ENCODE measurements around the gene MINDY2. TPM values are rescaled to one million over a fixed set of nuclear protein-coding genes. Genes with fewer than 3 reads are reported as not detected.

The MINDY2 gene
- total RNA-seq, 1 donor from 2014 or later: 32.9 TPM

DNA sequence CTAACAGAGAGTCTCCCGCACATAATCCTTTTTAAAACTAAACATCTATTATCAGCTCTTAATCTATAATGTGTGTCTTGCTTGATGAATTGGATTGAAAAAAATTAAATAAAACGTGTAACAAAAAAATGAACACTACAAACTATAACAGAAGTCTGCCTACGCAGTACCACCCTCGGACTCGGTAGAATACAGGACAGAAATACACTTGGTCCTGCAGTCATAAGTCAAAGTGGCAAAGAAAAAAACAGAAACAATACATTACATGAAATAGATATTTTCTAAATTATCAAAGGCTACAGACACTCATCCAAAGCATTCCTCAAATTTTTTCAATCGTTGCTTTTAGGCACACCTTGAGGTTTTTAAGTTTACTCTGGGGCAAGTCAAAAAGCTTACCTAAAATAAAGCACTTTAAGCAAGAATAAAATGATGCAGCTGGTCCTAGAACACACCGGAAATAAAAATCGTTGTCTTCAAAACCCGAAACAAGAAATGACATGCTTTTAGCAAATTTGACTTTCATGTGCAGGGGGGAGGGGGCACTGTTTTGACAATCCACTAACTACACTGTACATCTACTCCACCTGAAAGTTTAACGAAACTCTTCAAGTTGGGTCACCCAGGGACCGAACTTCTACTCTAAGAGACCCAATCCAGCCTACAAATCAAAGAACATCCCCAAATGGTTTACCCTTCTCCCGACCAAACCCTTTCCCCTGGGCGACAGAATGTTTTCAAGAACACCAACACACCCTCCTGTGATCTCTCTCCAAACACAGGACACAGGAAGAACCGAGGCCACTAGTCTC lies 22.9 kb upstream of the MINDY2 start:
- TF ChIP-seq, protein P1, sequence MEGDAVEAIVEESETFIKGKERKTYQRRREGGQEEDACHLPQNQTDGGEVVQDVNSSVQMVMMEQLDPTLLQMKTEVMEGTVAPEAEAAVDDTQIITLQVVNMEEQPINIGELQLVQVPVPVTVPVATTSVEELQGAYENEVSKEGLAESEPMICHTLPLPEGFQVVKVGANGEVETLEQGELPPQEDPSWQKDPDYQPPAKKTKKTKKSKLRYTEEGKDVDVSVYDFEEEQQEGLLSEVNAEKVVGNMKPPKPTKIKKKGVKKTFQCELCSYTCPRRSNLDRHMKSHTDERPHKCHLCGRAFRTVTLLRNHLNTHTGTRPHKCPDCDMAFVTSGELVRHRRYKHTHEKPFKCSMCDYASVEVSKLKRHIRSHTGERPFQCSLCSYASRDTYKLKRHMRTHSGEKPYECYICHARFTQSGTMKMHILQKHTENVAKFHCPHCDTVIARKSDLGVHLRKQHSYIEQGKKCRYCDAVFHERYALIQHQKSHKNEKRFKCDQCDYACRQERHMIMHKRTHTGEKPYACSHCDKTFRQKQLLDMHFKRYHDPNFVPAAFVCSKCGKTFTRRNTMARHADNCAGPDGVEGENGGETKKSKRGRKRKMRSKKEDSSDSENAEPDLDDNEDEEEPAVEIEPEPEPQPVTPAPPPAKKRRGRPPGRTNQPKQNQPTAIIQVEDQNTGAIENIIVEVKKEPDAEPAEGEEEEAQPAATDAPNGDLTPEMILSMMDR (IDR thresholded peaks at IDR 0.05): no peak
- Histone ChIP-seq H3K4me1 (peaks cover 27% of the 10 kb centered on the region), H3K27ac (peak overlapping the region; percentile 95), H3K27me3 (ENCODE audit: low read depth) (no peaks in the 10 kb centered on the region), H3K4me3 (peak overlapping the region; percentile 87), H3K9me3 (no peaks in the 10 kb centered on the region), H3K36me3 (no peaks in the 10 kb centered on the region)
- DNase-seq: no peak
- intact Hi-C loops (cut with DNase I): no loop called here
- no peak for ATAC-seq

DNA sequence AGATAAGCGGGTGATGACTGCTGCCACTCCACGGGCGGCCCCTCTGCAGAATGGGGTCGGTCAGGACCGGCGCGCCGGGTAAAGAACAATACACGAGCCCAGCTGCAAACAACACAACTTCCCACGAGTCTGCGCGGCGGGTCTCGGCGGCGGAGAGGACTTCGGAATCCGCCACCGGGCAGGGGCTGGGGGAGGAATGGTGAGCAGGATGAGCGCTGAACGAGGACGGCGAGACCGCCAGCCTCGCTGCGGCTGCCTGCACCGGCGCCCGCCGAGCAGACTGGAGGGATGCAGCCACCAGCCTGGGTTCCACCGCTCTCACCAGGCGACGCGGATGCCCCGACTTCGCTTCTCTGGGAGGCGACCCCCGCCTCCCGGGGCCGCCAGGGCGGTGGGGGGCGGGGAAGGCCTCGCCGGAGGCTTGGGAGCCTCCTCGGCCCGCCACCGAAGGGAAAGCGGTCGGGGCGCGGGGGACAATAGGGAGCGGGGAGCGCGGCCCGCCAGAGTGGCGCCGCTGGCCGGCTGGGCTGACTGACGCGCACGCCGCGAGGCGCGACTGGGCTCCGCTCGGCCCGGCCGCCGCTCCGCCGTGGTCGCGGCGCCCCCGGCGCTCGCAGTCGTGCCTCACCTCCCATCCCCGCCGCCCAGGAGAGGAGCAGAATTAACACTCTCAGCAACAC lies 22.1 kb upstream of the MINDY2 start:
- H3K27ac ChIP-seq: peak overlapping the region; percentile 95
- DNase-seq (peak; percentile 70), ATAC-seq (peak; percentile 63 to 72)
- intact Hi-C loops (cut with DNase I): no loop called here
- no peaks in the 10 kb centered on the region for H3K9me3 ChIP-seq
- peak overlapping the region; percentile 87 for H3K4me3 ChIP-seq
- H3K4me1 ChIP-seq: peaks cover 26% of the 10 kb centered on the region
- TF ChIP-seq, protein P1 (IDR thresholded peaks at IDR 0.05): no peak
- no peaks in the 10 kb centered on the region for H3K36me3 ChIP-seq
- no peaks in the 10 kb centered on the region for H3K27me3 ChIP-seq (ENCODE audit: low read depth)

DNA sequence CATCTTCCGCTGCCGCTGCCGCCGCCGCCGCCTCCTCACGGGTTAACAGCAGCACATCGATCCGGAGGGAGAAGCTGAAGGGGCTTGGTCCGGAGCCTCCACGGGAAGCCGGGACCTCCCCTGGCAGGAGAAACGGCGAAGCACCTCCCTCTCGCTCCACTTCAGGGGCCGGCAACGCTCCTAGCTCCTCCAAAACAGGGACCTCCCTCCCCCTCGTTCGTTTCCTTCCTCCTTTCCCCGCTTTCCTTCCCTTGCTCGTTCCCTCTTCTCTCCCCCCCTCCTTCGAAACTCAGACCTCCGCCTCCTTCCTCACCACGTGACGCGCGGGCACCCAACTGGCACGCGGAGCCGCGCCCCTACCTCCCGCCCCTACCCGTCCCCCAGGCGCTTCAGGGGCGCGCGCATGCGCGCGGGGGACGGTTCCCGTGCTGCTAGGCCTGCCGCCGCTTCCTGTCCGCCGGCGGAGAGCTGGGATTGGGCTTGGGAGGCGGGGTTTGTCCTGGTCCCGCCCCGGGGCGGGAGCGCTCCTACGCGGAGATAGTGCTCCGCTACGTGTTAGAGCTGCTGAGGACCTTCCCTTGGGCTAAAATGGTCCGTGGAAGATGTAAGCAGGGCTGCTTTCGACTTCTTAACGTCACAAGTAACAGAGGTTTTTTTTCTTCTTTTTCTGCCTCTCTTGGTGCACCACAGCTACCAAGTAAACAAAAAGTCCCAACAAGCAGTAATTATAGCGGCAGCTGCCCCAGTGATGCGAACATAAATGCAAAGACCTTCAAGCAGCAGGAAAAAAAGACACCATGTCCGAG lies 21.4 kb upstream of the MINDY2 start, which contains the start of gene ADAM10:
ADAM10 (minus strand) TSS at position 176 of the 806 bp plus-strand sequence; CDS start at position 3, 173 bp downstream.
- ATAC-seq (peak; percentile 98 to 99), DNase-seq (peak; percentile 100)
- H3K9me3 ChIP-seq: no peaks in the 10 kb centered on the region
- H3K27me3 ChIP-seq (ENCODE audit: low read depth): no peaks in the 10 kb centered on the region
- no peaks in the 10 kb centered on the region for H3K36me3 ChIP-seq
- peaks cover 26% of the 10 kb centered on the region for H3K4me1 ChIP-seq
- H3K4me3 ChIP-seq: peak within 1 kb of the TSS; percentile 87
- peak within 1 kb of the TSS; percentile 95 for H3K27ac ChIP-seq
- intact Hi-C loops (cut with DNase I): no loop called here
- TF ChIP-seq, protein P1 (IDR thresholded peaks at IDR 0.05): no peak

DNA sequence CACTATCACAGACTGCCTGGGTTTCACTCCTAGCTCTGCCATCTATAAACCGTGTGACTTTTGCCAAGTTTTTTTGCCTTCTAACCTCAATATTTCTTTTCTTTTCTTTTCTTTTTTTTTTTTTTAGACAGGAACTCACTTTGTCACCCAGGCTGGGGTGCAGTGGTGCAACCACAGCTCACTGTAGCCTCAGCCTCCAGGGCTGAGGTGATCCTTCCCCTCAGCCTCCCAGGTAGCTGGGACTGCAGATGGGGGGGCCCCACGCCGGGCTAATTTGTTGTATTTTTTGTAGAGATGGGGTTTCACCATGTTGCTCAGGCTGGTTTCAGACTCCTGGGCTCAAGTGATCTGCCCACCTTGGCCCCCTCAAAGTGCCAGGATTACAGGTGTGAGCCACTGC lies 18.4 kb upstream of the MINDY2 start:
- intact Hi-C loops (cut with DNase I): no loop called here

GRCh38 chr15:58755350-58755749 lies 15.8 kb upstream of the MINDY2 start:
- intact Hi-C loops (cut with DNase I): no loop called here

More for the DNA sequence above, 18.4 kb upstream of the MINDY2 start:
- no peaks in the 10 kb centered on the region for H3K9me3 ChIP-seq
- TF ChIP-seq, protein P1 (IDR thresholded peaks at IDR 0.05): no peak
- DNase-seq (no peak), ATAC-seq (no peak)
- H3K27me3 ChIP-seq (ENCODE audit: low read depth): no peaks in the 10 kb centered on the region
- H3K36me3 ChIP-seq: no peaks in the 10 kb centered on the region
- H3K4me1 ChIP-seq: peaks cover 4% of the 10 kb centered on the region
- no peak overlapping the region for H3K4me3 ChIP-seq
- H3K27ac ChIP-seq: no peak overlapping the region

More at GRCh38 chr15:58755350-58755749, 15.8 kb upstream of the MINDY2 start:
- Histone ChIP-seq H3K9me3 (no peaks in the 10 kb centered on the region), H3K27ac (no peak overlapping the region), H3K27me3 (ENCODE audit: low read depth) (no peaks in the 10 kb centered on the region), H3K36me3 (no peaks in the 10 kb centered on the region), H3K4me3 (no peak overlapping the region), H3K4me1 (no peaks in the 10 kb centered on the region)
- ATAC-seq: no peak
- TF ChIP-seq, protein P1 (IDR thresholded peaks at IDR 0.05): no peak
- no peak for DNase-seq
